Measurements from ENCODE around the gene CREB3L2. TPM values are rescaled to one million over a fixed set of nuclear protein-coding genes. Genes with fewer than 3 reads are reported as not detected.
"Not testable (repeated sequence)": the region's sequence is repeated elsewhere in the genome, so short reads cannot be mapped to it uniquely, and the experiment has no call there.

Gene CREB3L2
- total RNA-seq, 2 donors from 2014 or later: 106 to 129 TPM

- DNase-seq (ENCODE audit: low spot score): no peak
- intact Hi-C loops (cut with DNase I): no loop called here
These were observed 73.3 kb downstream of the CREB3L2 start for GRCh38 chr7:137928626-137929025.

- no peak for DNase-seq (ENCODE audit: low spot score)
- intact Hi-C loops (cut with DNase I): no loop called here
These were observed 74.5 kb downstream of the CREB3L2 start for GRCh38 chr7:137927386-137927785.

- intact Hi-C loops (cut with DNase I); DNase-seq (ENCODE audit: low spot score): not testable (repeated sequence)
These were observed 75.7 kb downstream of the CREB3L2 start for GRCh38 chr7:137926206-137926605.

GRCh38 chr7:137925754-137926153, 76.1 kb downstream of the CREB3L2 start:
- intact Hi-C loops (cut with DNase I): no loop called here
- no peak for DNase-seq (ENCODE audit: low spot score)

- DNase-seq (ENCODE audit: low spot score): no peak
- intact Hi-C loops (cut with DNase I): no loop called here
These were observed 76.8 kb downstream of the CREB3L2 start for GRCh38 chr7:137925091-137925490.

- intact Hi-C loops (cut with DNase I): no loop called here
- no peak for DNase-seq (ENCODE audit: low spot score)
These were observed 78.5 kb downstream of the CREB3L2 start for GRCh38 chr7:137923380-137923779.

GRCh38 chr7:137920637-137921399, 81.1 kb downstream of the CREB3L2 start:
- intact Hi-C loops (cut with DNase I): no loop called here

GRCh38 chr7:137919987-137920386, 81.9 kb downstream of the CREB3L2 start:
- intact Hi-C loops (cut with DNase I): no loop called here
- DNase-seq (ENCODE audit: low spot score): no peak

More at GRCh38 chr7:137920637-137921399, 81.1 kb downstream of the CREB3L2 start:
- no peak for DNase-seq (ENCODE audit: low spot score)

GRCh38 chr7:137916980-137917645, 84.8 kb downstream of the CREB3L2 start:
- no peak for DNase-seq (ENCODE audit: low spot score)
- intact Hi-C loops (cut with DNase I): no loop called here

- intact Hi-C loops (cut with DNase I): no loop called here
These were observed 85.3 kb downstream of the CREB3L2 start for GRCh38 chr7:137916564-137916963.

GRCh38 chr7:137915266-137915665, 86.6 kb downstream of the CREB3L2 start:
- DNase-seq (ENCODE audit: low spot score): no peak
- intact Hi-C loops (cut with DNase I): no loop called here

More at GRCh38 chr7:137916564-137916963, 85.3 kb downstream of the CREB3L2 start:
- DNase-seq (ENCODE audit: low spot score): no peak

- intact Hi-C loops (cut with DNase I): no loop called here
- no peak for DNase-seq (ENCODE audit: low spot score)
These were observed 87.9 kb downstream of the CREB3L2 start for GRCh38 chr7:137913985-137914384.

GRCh38 chr7:137909042-137909441, 92.8 kb downstream of the CREB3L2 start:
- DNase-seq (ENCODE audit: low spot score): peak; percentile 86
- intact Hi-C loops (cut with DNase I): loop anchor here in 1 of 2 donors (5.0 kb wide), 1 partner anchor 98 kb away; no protein-coding TSS in a partner anchor

GRCh38 chr7:137908106-137908505, 93.8 kb downstream of the CREB3L2 start:
- intact Hi-C loops (cut with DNase I): loop anchor here in 1 of 2 donors (5.0 kb wide), 1 partner anchor 99 kb away; no protein-coding TSS in a partner anchor
- DNase-seq (ENCODE audit: low spot score): no peak

- not testable (repeated sequence) for DNase-seq (ENCODE audit: low spot score)
- intact Hi-C loops (cut with DNase I): loop anchor here in 1 of 2 donors (5.0 kb wide), 1 partner anchor 101 kb away; no protein-coding TSS in a partner anchor
These were observed 95.2 kb downstream of the CREB3L2 start for GRCh38 chr7:137906636-137907035.

- intact Hi-C loops (cut with DNase I): loop anchor here in 1 of 2 donors (5.0 kb wide), 1 partner anchor 102 kb away; no protein-coding TSS in a partner anchor
- DNase-seq (ENCODE audit: low spot score): no peak
These were observed 97.1 kb downstream of the CREB3L2 start for GRCh38 chr7:137904833-137905232.

- intact Hi-C loops (cut with DNase I): loop anchor here in 1 of 2 donors (2.0 kb wide), 1 partner anchor 105 kb away; no protein-coding TSS in a partner anchor
- no peak for DNase-seq (ENCODE audit: low spot score)
These were observed 98.3 kb downstream of the CREB3L2 start for GRCh38 chr7:137903382-137904169.

- DNase-seq (ENCODE audit: low spot score): no peak
- intact Hi-C loops (cut with DNase I): no loop called here
These were observed 101.7 kb downstream of the CREB3L2 start for GRCh38 chr7:137900137-137900536.

Measured in posterior vena cava (tissue), 2 donors.